Central memory CD4-positive, alpha-beta T cell (primary cell): ENCODE data around the gene VPS25.
"Not testable (repeated sequence)": the region's sequence is repeated elsewhere in the genome, so short reads cannot be mapped to it uniquely, and the experiment has no call there.

ENCODE experiments used
- DNase-seq: peaks from one replicate; pipeline ENCODE4 v3.0.0; 2022

The VPS25 gene

GRCh38 chr17:42769964-42770363 is 3.3 kb upstream of the VPS25 start:
- not testable (repeated sequence) for DNase-seq

- no peak for DNase-seq
Observed at GRCh38 chr17:42772945-42773289, 332 bp upstream of the VPS25 start.

GRCh38 chr17:42774066-42774745 is 957 bp downstream of the VPS25 start:
- DNase-seq = no peak

GRCh38 chr17:42775534-42776098 is 2.4 kb downstream of the VPS25 start:
- DNase-seq = no peak

- no peak for DNase-seq
Observed at GRCh38 chr17:42778570-42778969, 5.3 kb downstream of the VPS25 start.

- DNase-seq = no peak
Observed at GRCh38 chr17:42779304-42779935, 6.2 kb downstream of the VPS25 start.

- DNase-seq = no peak
Observed at GRCh38 chr17:42779936-42780850, 6.9 kb downstream of the VPS25 start, which contains the start of gene WNK4. WNK4 (plus strand) TSS chr17:42780610; CDS start chr17:42780699, 89 bp downstream.

GRCh38 chr17:42780851-42781638 is 7.8 kb downstream of the VPS25 start:
- no peak for DNase-seq

GRCh38 chr17:42781639-42782165 is 8.5 kb downstream of the VPS25 start:
- no peak for DNase-seq

GRCh38 chr17:42782166-42783061 is 9.2 kb downstream of the VPS25 start:
- DNase-seq = no peak

- DNase-seq = no peak
Observed at GRCh38 chr17:42783062-42783790, 10.0 kb downstream of the VPS25 start.

- DNase-seq = no peak
Observed at GRCh38 chr17:42783791-42784138, 10.5 kb downstream of the VPS25 start.

- no peak for DNase-seq
Observed at GRCh38 chr17:42784409-42784808, 11.2 kb downstream of the VPS25 start.

GRCh38 chr17:42784811-42785592 is 11.8 kb downstream of the VPS25 start:
- DNase-seq = no peak

- DNase-seq = no peak
Observed at GRCh38 chr17:42787266-42787665, 14.0 kb downstream of the VPS25 start.

GRCh38 chr17:42791948-42792347 is 18.7 kb downstream of the VPS25 start:
- no peak for DNase-seq

GRCh38 chr17:42792545-42792944 is 19.3 kb downstream of the VPS25 start:
- DNase-seq = no peak

- DNase-seq = no peak
Observed at GRCh38 chr17:42795061-42795460, 21.8 kb downstream of the VPS25 start.

- DNase-seq = no peak
Observed at GRCh38 chr17:42795465-42795864, 22.2 kb downstream of the VPS25 start.
